ENCODE results near the gene USP34.

USP34 gene

GRCh38 chr2:61291851-61292575, 178.9 kb downstream of the USP34 start:
- DNase-seq (ENCODE audit: low spot score), result no peak

GRCh38 chr2:61288070-61288841, 182.6 kb downstream of the USP34 start:
- peak; percentile 49 for DNase-seq (ENCODE audit: low spot score)

GRCh38 chr2:61287254-61287653, 183.6 kb downstream of the USP34 start:
- no peak for DNase-seq (ENCODE audit: low spot score)

- DNase-seq (ENCODE audit: low spot score), result no peak
These were observed 187.3 kb downstream of the USP34 start for GRCh38 chr2:61283443-61284160.

- no peak for DNase-seq (ENCODE audit: low spot score)
These were observed 188.7 kb downstream of the USP34 start for GRCh38 chr2:61282104-61282590.

GRCh38 chr2:61281321-61281720, 189.6 kb downstream of the USP34 start:
- DNase-seq (ENCODE audit: low spot score), result no peak

- DNase-seq (ENCODE audit: low spot score), result no peak
These were observed 193.1 kb downstream of the USP34 start for GRCh38 chr2:61277756-61278155.

- DNase-seq (ENCODE audit: low spot score), result no peak
These were observed 195.2 kb downstream of the USP34 start for GRCh38 chr2:61275575-61276184.

GRCh38 chr2:61272421-61273070, 198.3 kb downstream of the USP34 start:
- no peak for DNase-seq (ENCODE audit: low spot score)

- DNase-seq (ENCODE audit: low spot score), result no peak
These were observed 202.6 kb downstream of the USP34 start for GRCh38 chr2:61268249-61268648.

- no peak for DNase-seq (ENCODE audit: low spot score)
These were observed 204.0 kb downstream of the USP34 start for GRCh38 chr2:61266632-61267505.

- DNase-seq (ENCODE audit: low spot score), result no peak
These were observed 207.1 kb downstream of the USP34 start for GRCh38 chr2:61263830-61264229.

GRCh38 chr2:61262699-61263098, 208.2 kb downstream of the USP34 start:
- no peak for DNase-seq (ENCODE audit: low spot score)

- DNase-seq (ENCODE audit: low spot score), result no peak
These were observed 213.4 kb downstream of the USP34 start for GRCh38 chr2:61257446-61257845.

GRCh38 chr2:61255580-61256437, 215.1 kb downstream of the USP34 start:
- no peak for DNase-seq (ENCODE audit: low spot score)

GRCh38 chr2:61254536-61254935, 216.4 kb downstream of the USP34 start:
- DNase-seq (ENCODE audit: low spot score), result no peak

GRCh38 chr2:61253136-61253535, 217.8 kb downstream of the USP34 start:
- no peak for DNase-seq (ENCODE audit: low spot score)

- no peak for DNase-seq (ENCODE audit: low spot score)
These were observed 218.9 kb downstream of the USP34 start for GRCh38 chr2:61252031-61252430.

- no peak for DNase-seq (ENCODE audit: low spot score)
These were observed 221.3 kb downstream of the USP34 start for GRCh38 chr2:61249521-61250071.

Data from SW480 (cell line).